K562 (cell line): ENCODE results near the gene MSMO1.

Experiments used
- FOXA3 ChIP-seq, 2 experiments: fragments of 450-650 bp in 1 of 2; sonication (generic) in 1 of 2; formaldehyde crosslinking; IDR thresholded peaks in 1 of 2; conservative IDR thresholded peaks in 1 of 2; 2 replicates each; pipeline versions ENCODE4 v1.4.0 to v1.8.0; 2020 to 2022; ENCODE audit warnings: mild to moderate bottlenecking in 2 of 2, missing genetic modification reagents in 1 of 2
- HDAC2 ChIP-seq: fragments of 450-650 bp; IDR thresholded peaks from 2 replicates; pipeline ENCODE4 v1.6.1; 2016; ENCODE audit warnings: mild to moderate bottlenecking
- HNRNPLL ChIP-seq: fragments of 200-400 bp; formaldehyde crosslinking; IDR thresholded peaks from 2 replicates; pipeline ENCODE4 v1.6.1; 2017; ENCODE audit warnings: low read length, low read depth, mild to moderate bottlenecking; ENCODE audit not compliant: poor library complexity, severe bottlenecking
- POLR2A ChIP-seq: fragments of 450-650 bp; conservative IDR thresholded peaks from 2 replicates; pipeline ENCODE4 v1.6.1; 2016
- POLR2AphosphoS5 ChIP-seq: IDR thresholded peaks from 2 replicates; pipeline ENCODE4 v1.6.1; 2011; ENCODE audit warnings: mild to moderate bottlenecking, low read depth, low read length, moderate library complexity; ENCODE audit not compliant: control insufficient read depth, insufficient read depth
- RAD51 ChIP-seq: fragments of 450-650 bp; IDR thresholded peaks from 2 replicates; pipeline ENCODE4 v1.7.1; 2016; ENCODE audit warnings: low read depth, mild to moderate bottlenecking, borderline replicate concordance
- ZBTB33 ChIP-seq: sonication (generic); formaldehyde crosslinking; IDR thresholded peaks from 2 replicates; pipeline ENCODE4 v1.8.1; 2023; ENCODE audit warnings: mild to moderate bottlenecking, missing genetic modification reagents
- ZFP1 ChIP-seq: fragments of 450-650 bp; formaldehyde crosslinking; IDR thresholded peaks from 2 replicates; pipeline ENCODE4 v1.4.0; 2020; ENCODE audit warnings: mild to moderate bottlenecking, mixed read lengths
- ZFPM2 ChIP-seq: fragments of 250-450 bp; sonication (Bioruptor Pico); IDR thresholded peaks from 2 replicates; pipeline ENCODE4 v1.5.1; 2022; ENCODE audit warnings: mild to moderate bottlenecking

GRCh38 chr4:165326831-165327210 is 648 bp upstream of the MSMO1 start:
- TF ChIP-seq RAD51 (no peak), ZBTB33 (CRISPR knock-in tag) (no peak), HNRNPLL (no peak), ZFP1 (CRISPR knock-in tag) (no peak), HDAC2 (no peak), ZFPM2 (no peak), POLR2AphosphoS5 (no peak), FOXA3 (CRISPR knock-in tag; conservative IDR thresholded peaks at IDR 0.05 in 1 of 2, IDR thresholded peaks at IDR 0.05 in 1 of 2) (no peak), POLR2A (no peak)
